ENCODE data around the gene USP47. TPM values are rescaled to one million over a fixed set of nuclear protein-coding genes. Genes with fewer than 3 reads are reported as not detected.

The USP47 gene
- total and polyA plus RNA-seq, 2 of the 13 experiments (the other 11 are each of a cell fraction or from before 2014, with no cell fraction given): 12.2 to 52.7 TPM

- TF ChIP-seq POGK (CRISPR knock-in tag; conservative IDR thresholded peaks at IDR 0.05) (peak; percentile 54; the same call in 1 of the 2 replicates), EP300 (IDR thresholded peaks at IDR 0.05; ENCODE audit: low read depth in 2 of 2, low read length in 2 of 2) (peak in 1 of 2 experiments; percentile 72; a peak in 2 of 4 replicates), EP300 (CRISPR knock-in tag; IDR thresholded peaks at IDR 0.05; ENCODE audit: borderline replicate concordance) (peak; percentile 71; the same call in 1 of the 2 replicates), ZNF563 (CRISPR knock-in tag; IDR thresholded peaks at IDR 0.05) (no peak), SMAD3 (CRISPR knock-in tag; IDR thresholded peaks at IDR 0.05) (peak; percentile 51; the same call in 1 of the 2 replicates), CREM (IDR thresholded peaks at IDR 0.05) (peak; percentile 46; the same call in 1 of the 2 replicates), CREM (CRISPR knock-in tag; IDR thresholded peaks at IDR 0.05) (no peak), HDAC2 (CRISPR knock-in tag; IDR thresholded peaks at IDR 0.05) (peak; percentile 69; the same call in 1 of the 2 replicates), IRF2 (CRISPR knock-in tag; IDR thresholded peaks at IDR 0.05) (peak; percentile 75), DRAP1 (CRISPR knock-in tag; IDR thresholded peaks at IDR 0.05) (0 out of 2 replicates have a peak, but pooled peaks have one; percentile 44), ZNF724P (CRISPR knock-in tag; IDR thresholded peaks at IDR 0.05; ENCODE audit: borderline replicate concordance) (0 out of 2 replicates have a peak, but pooled peaks have one; percentile 31), SKIL (CRISPR knock-in tag; IDR thresholded peaks at IDR 0.05; ENCODE audit: borderline replicate concordance) (0 out of 2 replicates have a peak, but pooled peaks have one; percentile 26), PBX3 (CRISPR knock-in tag; IDR thresholded peaks at IDR 0.05; ENCODE audit: borderline replicate concordance) (no peak), ZNF674 (CRISPR knock-in tag; IDR thresholded peaks at IDR 0.05; ENCODE audit: low read depth) (no peak), RXRB (CRISPR knock-in tag; IDR thresholded peaks at IDR 0.05; ENCODE audit: borderline replicate concordance) (peak; percentile 79), ZNF317 (CRISPR knock-in tag; IDR thresholded peaks at IDR 0.05) (peak; percentile 98), HOMEZ (CRISPR knock-in tag; IDR thresholded peaks at IDR 0.05; ENCODE audit: low read depth) (peak; percentile 77)
Measured at GRCh38 chr11:11813288-11813962, 28.3 kb upstream of the USP47 start (continued).
